Neutrophil (primary cell): ENCODE measurements around the gene C6orf132.

ENCODE experiments used
- H3K27ac ChIP-seq: fragments of 200-600 bp; sonication (generic); 2 replicates; pipeline ENCODE4 v1.5.1; 2016; ENCODE audit warnings: mild to moderate bottlenecking, moderate library complexity
- H3K27me3 ChIP-seq: fragments of 200-600 bp; sonication (generic); 2 replicates; pipeline ENCODE4 v1.6.0; 2016; ENCODE audit warnings: mild to moderate bottlenecking
- H3K36me3 ChIP-seq: fragments of 200-600 bp; sonication (generic); 2 replicates; pipeline ENCODE4 v1.5.1; 2017
- H3K4me1 ChIP-seq, 2 experiments: fragments of 200-600 bp in 1 of 2; sonication (generic) in 1 of 2; 1 replicate in 1 of 2; 2 replicates in 1 of 2; pipeline versions ENCODE4 v1.5.1 to v1.6.1; 2013 to 2016; ENCODE audit warnings: low read depth in 1 of 2, low read length in 1 of 2, mild to moderate bottlenecking in 1 of 2, moderate library complexity in 1 of 2; ENCODE audit not compliant: control insufficient read depth in 1 of 2, insufficient read depth in 1 of 2
- H3K4me3 ChIP-seq, 2 experiments: fragments of 200-600 bp in 1 of 2; sonication (generic) in 1 of 2; 1 replicate in 1 of 2; 2 replicates in 1 of 2; pipeline ENCODE4 v1.5.1; 2013 to 2016; ENCODE audit warnings: low read depth in 1 of 2, low read length in 1 of 2, mild to moderate bottlenecking in 1 of 2, moderate library complexity in 1 of 2
- H3K9me3 ChIP-seq: fragments of 200-600 bp; sonication (generic); 2 replicates; pipeline ENCODE4 v1.5.1; 2016
- CTCF ChIP-seq: fragments of 200-600 bp; sonication (generic); IDR thresholded peaks from 2 replicates; pipeline ENCODE4 v1.5.1; 2016; ENCODE audit warnings: antibody characterized with exemption

C6orf132 gene

GRCh38 chr6:42073287-42073686 is 69.1 kb downstream of the C6orf132 start:
- H3K27me3 ChIP-seq: no peaks in the 10 kb centered on the region
- H3K36me3 ChIP-seq: peaks cover 98% of the 10 kb centered on the region
- H3K4me3 ChIP-seq: no peak overlapping the region
- no peak overlapping the region for H3K27ac ChIP-seq
- no peaks in the 10 kb centered on the region for H3K9me3 ChIP-seq
- no peak for TF ChIP-seq CTCF
- H3K4me1 ChIP-seq: no peaks in the 10 kb centered on the region

GRCh38 chr6:42071881-42072583 is 70.4 kb downstream of the C6orf132 start:
- TF ChIP-seq CTCF: no peak
- Histone ChIP-seq H3K4me1 (no peaks in the 10 kb centered on the region), H3K27ac (no peak overlapping the region), H3K36me3 (peaks cover 98% of the 10 kb centered on the region), H3K4me3 (no peak overlapping the region), H3K27me3 (no peaks in the 10 kb centered on the region), H3K9me3 (no peaks in the 10 kb centered on the region)

GRCh38 chr6:42068872-42069522 is 73.4 kb downstream of the C6orf132 start:
- Histone ChIP-seq H3K27ac (no peak overlapping the region), H3K4me3 (no peak overlapping the region), H3K27me3 (no peaks in the 10 kb centered on the region), H3K4me1 (no peaks in the 10 kb centered on the region), H3K36me3 (peaks cover 97% of the 10 kb centered on the region), H3K9me3 (no peaks in the 10 kb centered on the region)
- TF ChIP-seq CTCF: no peak

GRCh38 chr6:42068173-42068572 is 74.2 kb downstream of the C6orf132 start:
- Histone ChIP-seq H3K4me3 (no peak overlapping the region), H3K27ac (no peak overlapping the region), H3K36me3 (peaks cover 97% of the 10 kb centered on the region), H3K27me3 (no peaks in the 10 kb centered on the region), H3K9me3 (no peaks in the 10 kb centered on the region), H3K4me1 (no peaks in the 10 kb centered on the region)
- no peak for TF ChIP-seq CTCF

GRCh38 chr6:42066156-42066675 is 76.2 kb downstream of the C6orf132 start:
- no peak for TF ChIP-seq CTCF
- Histone ChIP-seq H3K36me3 (peaks cover 95% of the 10 kb centered on the region), H3K4me1 (no peaks in the 10 kb centered on the region), H3K4me3 (no peak overlapping the region), H3K9me3 (no peaks in the 10 kb centered on the region), H3K27me3 (no peaks in the 10 kb centered on the region), H3K27ac (no peak overlapping the region)
